A549 (cell line): ENCODE measurements around the gene RBL1. TPM values are rescaled to one million over a fixed set of nuclear protein-coding genes. Genes with fewer than 3 reads are reported as not detected.
"Not testable (repeated sequence)": the region's sequence is repeated elsewhere in the genome, so short reads cannot be mapped to it uniquely, and the experiment has no call there.

Experiments used
- ATAC-seq, 2 experiments: fragments of 200-7000 bp in 1 of 2; fragments of >200 bp in 1 of 2; cut with Nextera tagmentation in 1 of 2; cut with Tn5 transposase in 1 of 2; 3 replicates each; pipeline versions ENCODE4 v1.8.0 to v1.9.1; 2018 to 2020; ENCODE audit warnings: mild to moderate bottlenecking in 1 of 2, moderate library complexity in 1 of 2
- CTCF ChIA-PET: fragments of 300-600 bp; sonication (Branson Sonifier 250); formaldehyde crosslinking; extraction: SDS; loops from one replicate; lab custom pipeline; 2021; ENCODE audit warnings: antibody characterized with exemption, inconsistent platforms; lab: Yijun Ruan, JAX
- POLR2A ChIA-PET: fragments of 350-600 bp; formaldehyde crosslinking; extraction: SDS; loops from one replicate; lab custom pipeline; 2021; ENCODE audit warnings: antibody characterized with exemption, inconsistent platforms; lab: Yijun Ruan, JAX
- DNase-seq, 2 experiments: peaks; one replicate each; pipeline versions ENCODE4 v3.0.0 to v3.0.0-alpha.2; 2011 to 2016; ENCODE audit warnings: low read depth in 1 of 2, low spot score in 1 of 2
- FAIRE-seq: peaks from 2 replicates; lab custom pipeline; 2011; peaks lifted over from hg19 to GRCh38; lab: Jason Lieb, UNC
- H3K27ac ChIP-seq, 2 experiments: fragments of >200 bp; sonication (Bioruptor Twin); formaldehyde crosslinking; 3 replicates each; pipeline ENCODE4 v1.5.1; 2016 to 2017
- H3K4me1 ChIP-seq: fragments of >200 bp; sonication (Bioruptor Twin); formaldehyde crosslinking; 3 replicates; pipeline ENCODE4 v1.6.1; 2016
- H3K4me2 ChIP-seq: fragments of >200 bp; sonication (Bioruptor Twin); formaldehyde crosslinking; 3 replicates; pipeline ENCODE4 v1.6.1; 2016
- H3K4me3 ChIP-seq: fragments of >200 bp; sonication (Bioruptor Twin); formaldehyde crosslinking; 3 replicates; pipeline ENCODE4 v1.5.1; 2016
- H3K9me3 ChIP-seq: fragments of >200 bp; sonication (Bioruptor Twin); formaldehyde crosslinking; 3 replicates; pipeline ENCODE4 v1.6.1; 2016
- ATOH8 ChIP-seq: fragments of 250-450 bp; sonication (Bioruptor Pico); IDR thresholded peaks from 2 replicates; pipeline ENCODE4 v1.5.0; 2020; ENCODE audit warnings: low read depth, mild to moderate bottlenecking, moderate library complexity
- CBX2 ChIP-seq: fragments of 200-600 bp; sonication (generic); IDR thresholded peaks from 2 replicates; pipeline ENCODE4 v1.6.1; 2016; ENCODE audit warnings: low read depth, mild to moderate bottlenecking, borderline replicate concordance
- CEBPB ChIP-seq, 2 experiments: fragments of >200 bp in 1 of 2; sonication (Bioruptor Twin) in 1 of 2; formaldehyde crosslinking in 1 of 2; IDR thresholded peaks; 2 replicates each; pipeline ENCODE4 v1.6.1; 2012 to 2016
- CHD4 ChIP-seq: fragments of 200-600 bp; sonication (generic); IDR thresholded peaks from 2 replicates; pipeline ENCODE4 v1.6.1; 2016; ENCODE audit warnings: antibody characterized with exemption, mild to moderate bottlenecking, borderline replicate concordance
- CTCF ChIP-seq: fragments of >200 bp; sonication (Bioruptor Twin); formaldehyde crosslinking; IDR thresholded peaks from 3 replicates; pipeline ENCODE4 v1.5.1; 2016
- ELK1 ChIP-seq: fragments of 150-350 bp; IDR thresholded peaks from 2 replicates; pipeline ENCODE4 v1.6.1; 2014; ENCODE audit warnings: low read depth, mild to moderate bottlenecking, low read length
- EP300 ChIP-seq, 2 experiments: fragments of >200 bp; sonication (Bioruptor Twin); formaldehyde crosslinking; IDR thresholded peaks; 2 replicates in 1 of 2; 3 replicates in 1 of 2; pipeline ENCODE4 v1.6.1; 2016 to 2017
- ESRRA ChIP-seq: fragments of 150-350 bp; IDR thresholded peaks from 2 replicates; pipeline ENCODE4 v1.6.1; 2014; ENCODE audit warnings: mild to moderate bottlenecking, low read length, borderline replicate concordance
- FOSB ChIP-seq: fragments of 250-450 bp; sonication (Bioruptor Pico); IDR thresholded peaks from 2 replicates; pipeline ENCODE4 v1.5.0; 2020; ENCODE audit warnings: mild to moderate bottlenecking, moderate library complexity
- FOSL2 ChIP-seq, 2 experiments: fragments of 450-650 bp in 1 of 2; fragments of >200 bp in 1 of 2; sonication (Bioruptor Twin) in 1 of 2; formaldehyde crosslinking; IDR thresholded peaks; 2 replicates each; pipeline versions ENCODE4 v1.5.0 to v1.6.1; 2016 to 2020; ENCODE audit warnings: mild to moderate bottlenecking in 1 of 2, moderate library complexity in 1 of 2
- FOXS1 ChIP-seq: fragments of 250-450 bp; sonication (Bioruptor Pico); IDR thresholded peaks from 2 replicates; pipeline ENCODE4 v1.5.0; 2020; ENCODE audit warnings: mild to moderate bottlenecking, moderate library complexity
- GATA3 ChIP-seq: IDR thresholded peaks from 2 replicates; pipeline ENCODE4 v1.6.1; 2012; ENCODE audit warnings: borderline replicate concordance
- HMGXB4 ChIP-seq: fragments of 250-450 bp; sonication (Bioruptor Pico); IDR thresholded peaks from 2 replicates; pipeline ENCODE4 v1.5.0; 2021; ENCODE audit warnings: mild to moderate bottlenecking, moderate library complexity, borderline replicate concordance
- HOXA7 ChIP-seq: fragments of 250-450 bp; sonication (Bioruptor Pico); IDR thresholded peaks from 2 replicates; pipeline ENCODE4 v1.5.0; 2020; ENCODE audit warnings: mild to moderate bottlenecking, moderate library complexity
- KDM1A ChIP-seq: fragments of 200-600 bp; sonication (generic); IDR thresholded peaks from 2 replicates; pipeline ENCODE4 v1.6.1; 2016; ENCODE audit warnings: low read depth, mild to moderate bottlenecking
- MAX ChIP-seq: IDR thresholded peaks from 2 replicates; pipeline ENCODE4 v1.6.1; 2012
- NFE2L2 ChIP-seq: fragments of 150-350 bp; conservative IDR thresholded peaks from 2 replicates; pipeline ENCODE4 v1.6.1; 2014; ENCODE audit warnings: low read length
- NPAS2 ChIP-seq: fragments of 250-450 bp; sonication (Bioruptor Pico); IDR thresholded peaks from 2 replicates; pipeline ENCODE4 v1.8.0; 2022; ENCODE audit warnings: mild to moderate bottlenecking, moderate library complexity, borderline replicate concordance
- NR3C1 ChIP-seq: fragments of >200 bp; sonication (Bioruptor Twin); formaldehyde crosslinking; IDR thresholded peaks from 3 replicates; pipeline ENCODE4 v1.6.1; 2017
- PHF8 ChIP-seq: fragments of 200-600 bp; sonication (generic); IDR thresholded peaks from 2 replicates; pipeline ENCODE4 v1.6.1; 2016; ENCODE audit warnings: low read depth, mild to moderate bottlenecking, antibody characterized with exemption, moderate library complexity, borderline replicate concordance
- POLR2A ChIP-seq: IDR thresholded peaks from 2 replicates; pipeline ENCODE4 v1.6.1; 2012; ENCODE audit warnings: mild to moderate bottlenecking, low read length
- POLR2AphosphoS2 ChIP-seq: conservative IDR thresholded peaks from 2 replicates; pipeline ENCODE4 v1.6.1; 2012; ENCODE audit warnings: low read length, improper control_type of control experiment, inconsistent platforms
- SMC3 ChIP-seq: fragments of >200 bp; sonication (Bioruptor Twin); formaldehyde crosslinking; IDR thresholded peaks from 3 replicates; pipeline ENCODE4 v1.6.1; 2018; ENCODE audit warnings: inconsistent platforms
- SREBF2 ChIP-seq: fragments of 450-650 bp; IDR thresholded peaks from 2 replicates; pipeline ENCODE4 v1.6.1; 2014; ENCODE audit warnings: mild to moderate bottlenecking, moderate library complexity
- ZFP36 ChIP-seq: fragments of 450-650 bp; IDR thresholded peaks from 2 replicates; pipeline ENCODE4 v1.6.1; 2014; ENCODE audit warnings: borderline replicate concordance; ENCODE audit not compliant: partially characterized antibody
- WGBS: methylation state at CpG from one replicate; pipeline ENCODE4 v1.1.6; 2017; ENCODE audit errors: missing lambda C conversion rate; 5-methylcytosine and 5-hydroxymethylcytosine counted together
- polyA plus RNA-seq, 4 experiments: library from polyadenylated mRNA; depleted of rRNA in 3 of 4; stranded (reverse); fragments of >200 nt; fragmentation: RNase III in 1 of 4; extraction: RNeasy Plus Mini Kit Qiagen cat#74134 plus additional on column Dnase treatment in 1 of 4; gene quantifications; 2 replicates in 3 of 4; 3 replicates in 1 of 4; pipeline ENCODE4 v1.2.3, GENCODE V29; 2011 to 2017

RBL1 gene
- polyA plus RNA-seq, 2 of the 4 experiments (the other 2 are of a cell fraction), result 10.2 to 17.1 TPM

GRCh38 chr20:36997121-36997520, 98.7 kb downstream of the RBL1 start:
- CTCF ChIA-PET, result no interaction called here

GRCh38 chr20:36994221-36994620, 101.6 kb downstream of the RBL1 start:
- POLR2A ChIA-PET, H3K4me1 ChIP-seq, H3K4me2 ChIP-seq, H3K27ac ChIP-seq, ATAC-seq, DNase-seq, FAIRE-seq, H3K4me3 ChIP-seq: not testable (repeated sequence)
- WGBS, result 94% methylated on average over 4 of the region's 4 CpGs
- CTCF ChIA-PET, result interaction anchor here (0.7 kb wide), 1 partner anchor 63 kb away, joined by 3 read pairs; no protein-coding TSS in a partner anchor
- peaks cover 23% of the 10 kb centered on the region for H3K9me3 ChIP-seq

More at GRCh38 chr20:36997121-36997520, 98.7 kb downstream of the RBL1 start:
- DNase-seq (no peak), FAIRE-seq (no peak), ATAC-seq (no peak)
- no peak overlapping the region for H3K4me3 ChIP-seq
- H3K4me1 ChIP-seq, result no peaks in the 10 kb centered on the region
- no peak overlapping the region for H3K27ac ChIP-seq
- H3K4me2 ChIP-seq, result no peak overlapping the region
- POLR2A ChIA-PET, result no interaction called here
- TF ChIP-seq HMGXB4, result no peak
- WGBS, result 34% methylated on average over 1 of the region's 1 CpG
- H3K9me3 ChIP-seq, result peaks cover 23% of the 10 kb centered on the region

GRCh38 chr20:36992802-36993334, 102.9 kb downstream of the RBL1 start:
- Histone ChIP-seq H3K9me3 (peaks cover 23% of the 10 kb centered on the region), H3K27ac (no peak overlapping the region), H3K4me3 (no peak overlapping the region)
- CTCF ChIA-PET, result no interaction called here
- POLR2A ChIA-PET, result no interaction called here
- no peak for DNase-seq
- TF ChIP-seq CTCF (no peak), FOSL2 (IDR thresholded peaks at IDR 0.05) (no peak), FOSL2 (CRISPR knock-in tag; IDR thresholded peaks at IDR 0.05) (no peak), SREBF2 (no peak), ATOH8 (CRISPR knock-in tag) (no peak), KDM1A (0 out of 2 replicates have a peak, but pooled peaks have one; percentile 26)
- TF ChIP-seq, all 56 proteins: peak for 1
- ATAC-seq (no peak), FAIRE-seq (no peak)
- Histone ChIP-seq H3K4me2 (no peak overlapping the region), H3K4me1 (no peaks in the 10 kb centered on the region)
- 95% methylated on average over 4 of the region's 4 CpGs for WGBS

GRCh38 chr20:36991703-36992102, 104.1 kb downstream of the RBL1 start:
- ATAC-seq, result no peak
- ChIA-PET POLR2A (no interaction called here), CTCF (no interaction called here)

GRCh38 chr20:36989797-36990196, 106.0 kb downstream of the RBL1 start:
- no peak for FAIRE-seq
- Histone ChIP-seq H3K4me2 (no peak overlapping the region), H3K4me1 (no peaks in the 10 kb centered on the region), H3K9me3 (peaks cover 20% of the 10 kb centered on the region), H3K27ac (no peak overlapping the region), H3K4me3 (no peak overlapping the region)
- no peak for ATAC-seq
- POLR2A ChIA-PET, result no interaction called here
- CTCF ChIA-PET, result no interaction called here
- no peak for DNase-seq
- WGBS, result 76% methylated on average over 6 of the region's 6 CpGs
- TF ChIP-seq POLR2AphosphoS2, result no peak
- TF ChIP-seq GATA3, result no peak
- no peak for TF ChIP-seq FOSB
- no peak for TF ChIP-seq MAX
- no peak for TF ChIP-seq PHF8
- TF ChIP-seq POLR2A, result no peak
- TF ChIP-seq SMC3, result no peak
- no peak for TF ChIP-seq NFE2L2
- TF ChIP-seq CHD4, result no peak
- no peak for TF ChIP-seq ELK1
- TF ChIP-seq EP300 (IDR thresholded peaks at IDR 0.05), result no peak
- no peak for TF ChIP-seq FOXS1
- TF ChIP-seq NPAS2 (CRISPR knock-in tag), result no peak

More at GRCh38 chr20:36991703-36992102, 104.1 kb downstream of the RBL1 start:
- no peak for FAIRE-seq
- no peaks in the 10 kb centered on the region for H3K4me1 ChIP-seq
- no peak overlapping the region for H3K4me3 ChIP-seq
- whole genome bisulfite sequencing, result 80% methylated on average over 3 of the region's 3 CpGs
- peaks cover 23% of the 10 kb centered on the region for H3K9me3 ChIP-seq
- no peak for DNase-seq
- TF ChIP-seq NR3C1 (no peak), CBX2 (no peak), ESRRA (no peak), GATA3 (no peak), HOXA7 (CRISPR knock-in tag) (no peak), CEBPB (IDR thresholded peaks at IDR 0.05) (no peak), ZFP36 (no peak)
- H3K27ac ChIP-seq, result no peak overlapping the region
- H3K4me2 ChIP-seq, result no peak overlapping the region
